GM11168 (cell line): Measurements from ENCODE around the gene PARN.

Experiments
- in situ Hi-C: fragments of 300-500 bp; cut with MboI; formaldehyde crosslinking; loops from one replicate; pipeline ENCODE4 v1.12.0; 2022; ENCODE audit warnings: low sequenced_read_pairs; ENCODE audit not compliant: unreplicated experiment

Gene PARN

GRCh38 chr16:14486520-14487303 is 143.3 kb downstream of the PARN start:
- in situ Hi-C loops: no loop called here

DNA sequence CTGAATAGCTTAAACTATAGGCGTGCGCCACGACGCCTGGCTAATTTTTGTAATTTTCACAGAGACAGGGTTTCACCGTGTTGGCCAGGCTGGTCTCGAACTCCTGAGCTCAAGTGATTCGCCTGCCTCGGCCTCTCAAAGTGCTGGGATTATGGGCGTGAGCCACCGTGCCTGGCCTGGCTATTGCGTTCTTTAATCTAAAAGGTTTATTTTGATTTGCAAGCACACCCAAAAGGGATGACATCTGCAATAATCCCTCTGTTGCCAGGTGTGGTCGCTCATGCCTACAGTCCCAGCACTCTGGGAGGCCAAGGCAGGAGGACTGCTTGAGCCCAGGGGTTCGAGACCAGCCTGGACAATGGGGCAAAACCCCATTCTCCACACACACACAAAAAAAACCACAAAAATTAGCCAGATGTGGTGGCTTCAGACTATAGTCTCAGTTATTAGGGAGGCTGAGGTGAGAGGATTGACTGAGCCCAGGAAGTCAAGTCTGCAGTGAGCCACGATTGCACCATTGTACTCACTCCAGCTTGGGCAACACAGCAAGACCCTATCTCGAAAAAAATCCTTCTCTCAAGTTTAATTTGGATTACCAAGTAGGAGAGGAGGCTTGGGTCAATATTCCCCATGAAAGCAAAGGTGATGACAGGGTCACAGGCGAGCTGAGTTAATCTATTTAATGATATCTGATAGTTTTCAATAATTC is 144.1 kb downstream of the PARN start:
- in situ Hi-C loops: no loop called here

GRCh38 chr16:14485121-14485551 is 144.9 kb downstream of the PARN start:
- in situ Hi-C loops: no loop called here

- in situ Hi-C loops: no loop called here
Observed at GRCh38 chr16:14483819-14484385, 146.2 kb downstream of the PARN start.

- in situ Hi-C loops: no loop called here
Observed at GRCh38 chr16:14476183-14476582, 153.9 kb downstream of the PARN start.

DNA sequence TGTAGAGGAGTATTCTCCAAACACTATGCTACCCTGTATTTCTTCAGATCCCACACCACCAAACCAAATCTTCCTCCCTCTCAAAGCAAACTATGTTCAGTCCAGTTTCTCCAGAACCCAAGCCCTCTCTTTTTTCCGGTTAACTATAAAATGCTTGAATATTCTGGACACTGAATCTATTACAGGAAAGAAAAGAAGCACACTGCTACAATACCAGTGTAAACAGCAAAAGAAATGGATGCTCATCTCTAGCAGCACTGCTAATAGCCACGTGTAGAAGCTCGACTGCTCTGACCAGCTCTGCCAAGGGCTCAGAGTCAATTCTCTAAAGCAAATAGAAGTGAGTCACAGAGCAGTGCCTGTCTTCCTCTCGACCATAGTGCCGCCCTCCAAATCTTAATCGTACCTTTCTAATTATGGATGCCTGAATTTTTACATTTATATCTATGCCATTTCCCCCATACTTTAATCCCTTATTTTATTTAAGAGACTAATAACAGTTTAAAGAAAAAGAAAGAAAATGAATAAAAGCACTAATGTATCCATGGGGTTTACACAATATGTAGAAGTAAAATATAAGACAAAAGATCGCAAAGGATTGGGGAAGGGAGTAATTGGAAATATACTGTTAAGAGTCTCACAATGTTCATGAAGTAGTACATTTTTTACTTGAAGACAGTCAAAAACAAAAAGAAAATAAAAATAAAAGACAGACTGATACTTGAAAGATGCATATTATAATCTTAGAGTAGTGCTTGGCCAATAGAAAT is 154.5 kb downstream of the PARN start:
- in situ Hi-C loops: no loop called here

DNA sequence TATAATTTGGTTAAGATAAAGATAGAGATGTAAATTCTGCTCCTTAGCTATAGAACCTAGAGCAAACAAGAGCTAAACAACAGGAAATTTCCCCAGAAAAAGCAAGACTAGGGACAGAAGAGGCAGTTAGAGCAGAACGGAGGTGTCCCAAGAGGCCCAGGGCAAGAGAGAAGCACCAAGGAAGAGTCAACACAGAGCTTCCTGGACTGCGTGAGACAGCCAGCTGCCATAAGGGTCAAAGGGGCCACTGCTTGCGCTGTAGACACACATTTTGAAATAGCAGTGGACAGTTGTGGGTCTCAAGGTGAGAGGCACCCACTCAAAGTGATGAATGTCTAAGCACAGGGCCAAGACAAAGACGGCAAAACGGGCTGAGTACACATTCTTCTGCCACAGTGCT is 156.6 kb downstream of the PARN start:
- in situ Hi-C loops: no loop called here

GRCh38 chr16:14472357-14472756 is 157.7 kb downstream of the PARN start:
- in situ Hi-C loops: no loop called here

GRCh38 chr16:14470788-14471187 is 159.3 kb downstream of the PARN start:
- in situ Hi-C loops: no loop called here

GRCh38 chr16:14465799-14466198 is 164.3 kb downstream of the PARN start:
- in situ Hi-C loops: no loop called here

GRCh38 chr16:14464796-14465195 is 165.3 kb downstream of the PARN start:
- in situ Hi-C loops: no loop called here

- in situ Hi-C loops: no loop called here
Observed at GRCh38 chr16:14464192-14464591, 165.9 kb downstream of the PARN start.

GRCh38 chr16:14462811-14463210 is 167.2 kb downstream of the PARN start:
- in situ Hi-C loops: no loop called here

- in situ Hi-C loops: no loop called here
Observed at GRCh38 chr16:14460726-14461125, 169.3 kb downstream of the PARN start.

DNA sequence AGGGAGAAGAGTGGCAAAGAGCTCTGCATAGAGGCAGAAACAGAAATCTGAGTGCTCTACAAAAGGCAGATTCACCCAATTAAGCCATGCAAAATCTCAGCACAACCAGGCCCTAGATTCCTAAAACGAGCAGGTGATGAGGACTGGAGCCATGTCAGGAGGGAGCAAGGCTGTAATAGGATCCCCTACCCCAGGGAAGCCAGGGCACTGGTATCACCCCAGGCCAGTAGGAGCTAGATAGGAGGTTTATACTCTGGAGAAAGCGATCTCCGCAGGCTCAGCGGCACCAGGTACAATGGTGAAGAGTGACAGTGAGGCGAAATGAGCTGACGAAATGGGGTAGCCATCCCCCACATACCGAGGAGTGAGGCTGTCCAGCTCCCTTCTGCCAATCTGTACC is 171.5 kb downstream of the PARN start:
- in situ Hi-C loops: no loop called here

DNA sequence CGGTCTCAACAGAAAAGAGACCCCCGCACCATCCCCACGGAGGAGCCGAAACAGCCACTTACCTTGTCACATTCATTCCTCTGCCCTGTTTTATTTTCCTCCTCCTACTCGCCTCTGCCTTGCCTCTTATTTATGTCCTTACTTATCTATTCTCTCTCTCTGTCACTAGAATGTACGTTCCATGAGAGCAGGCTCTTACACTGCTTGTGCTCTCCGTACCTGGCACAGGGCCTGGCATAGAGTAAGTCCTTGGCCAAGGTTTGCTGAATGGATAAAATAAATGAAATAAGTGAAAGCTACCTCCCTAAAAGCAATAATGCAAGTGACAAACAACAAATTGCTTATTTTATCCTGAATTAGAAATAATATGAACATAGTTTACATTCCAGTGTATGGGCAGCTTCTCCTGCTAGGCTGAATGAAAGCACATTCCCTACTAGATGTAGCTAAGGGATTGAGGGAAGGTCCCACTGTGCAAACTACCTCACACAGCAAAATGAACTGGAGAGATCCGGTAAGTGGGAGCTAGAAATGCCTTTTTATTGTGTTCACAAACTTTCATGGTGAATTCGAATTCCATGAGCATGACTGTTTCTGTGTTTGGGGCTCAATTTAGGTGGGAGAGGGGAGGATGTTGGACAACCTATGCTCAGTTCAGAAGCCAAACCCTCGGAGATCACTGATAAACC is 173.1 kb downstream of the PARN start:
- in situ Hi-C loops: no loop called here

DNA sequence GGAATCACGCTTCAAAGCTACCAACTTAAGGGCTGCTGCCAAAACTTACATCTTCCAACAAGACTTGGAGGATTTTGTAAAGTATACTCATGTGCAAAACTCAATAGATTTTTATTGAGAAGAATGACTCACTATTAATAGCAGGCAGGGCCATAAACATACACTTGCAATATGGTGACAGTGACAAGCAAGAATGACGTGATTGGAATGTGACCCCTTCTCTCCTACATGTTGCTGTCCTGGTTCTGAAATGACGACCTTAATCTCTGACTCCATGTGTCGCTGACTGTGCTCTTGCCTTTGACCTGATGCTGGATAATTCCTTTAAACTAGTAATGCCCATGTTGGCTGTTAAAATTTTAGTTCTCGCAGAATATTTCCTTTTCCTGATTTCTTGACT is 174.5 kb downstream of the PARN start:
- in situ Hi-C loops: no loop called here

- in situ Hi-C loops: no loop called here
Observed at GRCh38 chr16:14454391-14454790, 175.7 kb downstream of the PARN start.

GRCh38 chr16:14452066-14452465 is 178.0 kb downstream of the PARN start:
- in situ Hi-C loops: no loop called here

- in situ Hi-C loops: no loop called here
Observed at GRCh38 chr16:14450846-14451245, 179.2 kb downstream of the PARN start.
